Neural progenitor cell (in vitro differentiated cells): ENCODE data around the gene TCF4.

Experiments used
- CTCF ChIP-seq: fragments of 200-600 bp; sonication (generic); IDR thresholded peaks from 2 replicates; pipeline ENCODE4 v1.5.1; 2017; ENCODE audit warnings: antibody characterized with exemption, mild to moderate bottlenecking
- EZH2 ChIP-seq: fragments of 200-600 bp; sonication (generic); IDR thresholded peaks from 2 replicates; pipeline ENCODE4 v1.6.1; 2017; ENCODE audit warnings: antibody characterized with exemption, mild to moderate bottlenecking, moderate library complexity

GRCh38 chr18:55258088-55258487 lies 329.9 kb downstream of the TCF4 start:
- TF ChIP-seq CTCF = no peak
- TF ChIP-seq EZH2 = no peak
